GM19035 (cell line): ENCODE results near the gene ACSL3.

Experiments used
- ATAC-seq: cut with Tn5 transposase; IDR thresholded peaks from one replicate; pipeline ENCODE4 v1.9.1; 2021; ENCODE audit not compliant: unreplicated experiment

Gene ACSL3

GRCh38 chr2:222939208-222939856 is 78.5 kb downstream of the ACSL3 start:
- peak; percentile 73 for ATAC-seq

- no peak for ATAC-seq
Observed at GRCh38 chr2:222939979-222940378, 79.1 kb downstream of the ACSL3 start.

- no peak for ATAC-seq
Observed at GRCh38 chr2:222941510-222942032, 80.7 kb downstream of the ACSL3 start.

DNA sequence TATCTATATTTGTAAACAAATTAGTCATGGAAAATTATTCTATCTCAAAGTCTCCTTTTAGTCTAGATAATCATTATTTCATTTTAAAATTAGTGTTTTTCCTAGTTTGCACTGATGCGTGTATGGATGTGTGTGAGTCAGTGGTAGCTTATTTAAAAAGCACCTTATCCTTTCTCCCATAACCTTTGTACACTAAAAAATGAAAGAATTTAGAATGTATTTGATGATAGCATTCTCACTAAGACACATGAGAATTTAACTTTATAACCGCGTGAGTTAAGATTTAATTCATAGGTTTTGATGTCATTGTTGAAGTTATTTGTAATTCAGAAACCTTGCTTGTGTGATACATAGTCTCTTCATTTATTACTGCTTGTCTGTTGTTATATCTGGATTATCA is 81.7 kb downstream of the ACSL3 start:
- ATAC-seq = no peak

- ATAC-seq = no peak
Observed at GRCh38 chr2:222942977-222943376, 82.1 kb downstream of the ACSL3 start.

DNA sequence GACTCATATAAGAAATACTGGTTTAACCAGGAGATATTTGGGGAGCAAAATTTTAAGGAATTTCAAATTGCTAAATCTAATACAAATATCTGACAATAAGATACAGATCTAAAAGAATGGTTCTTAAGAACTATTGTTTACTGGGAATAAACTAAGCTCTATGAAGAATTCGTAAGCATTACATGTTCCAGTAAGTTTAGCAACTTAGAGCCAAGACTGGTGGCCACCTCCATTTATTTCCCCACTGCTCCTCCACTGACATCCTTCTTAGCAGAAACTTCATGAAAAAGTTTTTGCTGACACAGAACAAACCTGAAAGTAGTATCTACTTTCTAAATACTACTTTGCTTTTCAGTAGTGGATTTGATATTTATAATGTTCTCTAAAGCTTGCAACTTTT is 83.0 kb downstream of the ACSL3 start:
- ATAC-seq = peak; percentile 76

- ATAC-seq = no peak
Observed at GRCh38 chr2:222944552-222944951, 83.7 kb downstream of the ACSL3 start.

DNA sequence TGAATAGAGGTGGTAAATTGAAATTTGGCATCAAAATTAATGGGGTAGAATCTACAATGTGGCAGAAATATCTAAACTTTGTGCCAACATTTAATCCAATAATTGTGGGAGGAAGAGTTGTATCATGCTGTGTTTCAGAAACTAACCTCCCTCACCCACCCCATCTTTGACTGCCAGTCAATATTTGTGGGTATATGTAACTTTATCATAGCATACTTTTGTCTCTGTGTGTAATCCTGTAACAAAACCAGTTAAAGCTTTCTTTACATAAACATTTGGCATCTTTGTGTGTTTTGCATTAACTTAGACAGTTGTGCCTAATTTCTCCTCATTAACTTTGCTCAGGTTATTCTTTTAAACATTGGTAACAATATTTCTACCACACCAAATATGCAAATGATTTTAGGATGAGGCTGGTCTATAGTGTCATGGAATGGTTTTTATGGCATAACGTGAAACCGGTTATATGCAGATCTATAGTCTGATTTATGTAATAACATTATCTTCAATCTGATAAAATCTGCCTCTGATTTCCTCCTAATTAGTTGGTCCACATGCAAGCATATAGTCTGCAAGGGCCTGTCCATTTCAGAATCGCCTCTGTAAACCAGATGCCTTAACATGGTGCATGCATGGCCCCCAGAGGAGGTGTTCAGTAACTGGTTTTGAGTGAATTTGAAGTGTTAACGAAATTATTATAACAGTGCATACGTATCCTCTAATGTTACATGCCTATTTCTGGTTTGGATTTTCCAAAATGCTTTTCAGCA is 84.3 kb downstream of the ACSL3 start:
- ATAC-seq = no peak

- no peak for ATAC-seq
Observed at GRCh38 chr2:222945887-222946286, 85.1 kb downstream of the ACSL3 start.

DNA sequence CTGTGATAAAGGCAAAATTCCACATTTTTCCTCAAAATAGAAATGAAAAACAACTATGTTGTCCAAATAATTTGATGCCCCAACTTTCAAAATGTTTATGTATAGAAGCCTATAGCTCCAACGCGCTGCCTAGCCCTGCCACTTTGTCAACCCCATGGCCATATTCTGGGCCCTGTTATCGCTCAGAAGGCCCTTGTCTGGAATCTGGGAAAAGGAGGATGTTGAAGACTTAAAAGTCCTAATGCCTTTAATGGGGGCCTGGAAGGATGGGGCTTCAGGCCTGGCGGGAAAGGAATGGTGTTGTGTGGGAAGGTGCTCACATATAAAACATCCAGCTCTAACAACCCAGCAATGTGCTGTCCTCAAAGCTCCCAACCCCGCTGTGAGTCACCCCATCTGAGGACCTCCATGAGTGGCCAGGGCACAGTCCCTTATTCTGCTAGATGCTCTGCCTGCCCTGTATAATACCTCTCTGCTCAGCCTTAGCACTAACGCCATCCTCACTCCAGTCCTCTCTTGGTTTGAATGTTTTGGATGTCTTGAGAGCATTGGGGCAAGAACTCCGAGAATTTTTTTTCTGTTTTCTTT is 86.0 kb downstream of the ACSL3 start:
- ATAC-seq = no peak

DNA sequence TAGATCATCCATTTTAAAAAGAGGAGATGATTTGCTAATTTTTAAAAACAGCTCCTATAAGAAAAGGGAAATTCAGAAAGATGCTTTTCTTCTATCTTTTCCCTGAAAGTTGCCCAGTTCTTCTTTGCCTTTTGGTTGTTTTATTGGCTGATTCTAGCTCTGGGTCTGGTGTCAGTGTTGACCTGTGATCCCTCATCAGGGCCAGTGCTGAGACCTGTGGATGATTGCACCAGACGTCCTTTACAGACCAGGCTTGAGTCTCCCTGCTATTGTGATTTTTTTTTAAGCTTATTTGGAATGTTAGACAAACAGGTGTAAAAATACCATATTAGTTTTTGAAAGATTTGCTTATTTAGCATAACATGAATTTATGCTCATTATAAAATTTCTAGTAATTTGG is 88.2 kb downstream of the ACSL3 start:
- ATAC-seq = no peak

GRCh38 chr2:222949690-222950323 is 89.0 kb downstream of the ACSL3 start:
- ATAC-seq = no peak

DNA sequence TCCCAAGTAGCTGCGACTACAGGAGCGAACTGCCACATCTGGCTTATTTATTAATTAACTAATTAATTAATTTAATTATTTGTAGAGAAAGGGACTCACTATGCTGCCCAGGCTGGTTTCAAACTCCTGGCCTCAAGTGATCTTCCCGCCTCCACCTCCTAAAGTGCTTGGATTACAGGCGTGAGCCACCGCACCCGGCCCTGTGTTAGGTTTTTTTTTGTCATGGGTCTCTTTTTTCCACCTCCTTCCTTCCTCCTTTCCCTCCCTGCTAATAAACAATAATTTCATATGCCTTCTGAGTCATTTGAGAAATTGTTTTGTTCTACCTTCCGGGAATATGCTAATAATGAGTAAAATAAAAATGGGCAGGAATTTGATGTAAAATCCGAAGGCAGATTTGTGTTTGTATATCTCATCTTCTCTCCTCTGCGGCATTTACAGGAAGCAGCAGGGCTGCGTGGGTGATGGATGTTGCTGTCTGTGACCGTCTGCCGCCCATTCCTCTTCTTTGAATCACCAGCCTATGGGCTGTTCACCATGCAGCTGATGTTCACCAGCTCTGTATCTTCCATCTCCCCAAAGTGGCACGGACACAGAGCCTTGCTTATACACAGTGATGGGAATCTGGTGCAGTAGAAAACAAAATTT is 89.9 kb downstream of the ACSL3 start:
- ATAC-seq = no peak

DNA sequence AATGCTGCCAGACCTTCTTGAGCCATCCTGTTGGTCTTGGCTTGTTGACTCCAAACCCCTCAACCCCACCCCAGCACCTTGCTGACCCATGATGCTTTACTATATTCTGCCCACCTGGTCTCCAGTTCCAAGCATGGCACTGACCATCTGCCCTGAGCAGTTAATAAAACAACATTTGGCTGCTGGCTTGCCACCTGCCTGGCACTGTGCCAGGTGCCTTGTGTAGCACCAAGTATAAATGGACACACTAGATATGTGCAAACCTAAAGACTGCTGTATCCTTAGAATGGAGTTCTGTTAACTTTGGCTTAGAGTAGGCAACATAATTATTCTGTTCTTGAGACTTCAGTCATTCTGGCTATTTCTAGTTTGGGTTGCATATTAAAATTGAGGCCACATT is 91.4 kb downstream of the ACSL3 start:
- no peak for ATAC-seq

GRCh38 chr2:222955008-222955407 is 94.2 kb downstream of the ACSL3 start:
- no peak for ATAC-seq

DNA sequence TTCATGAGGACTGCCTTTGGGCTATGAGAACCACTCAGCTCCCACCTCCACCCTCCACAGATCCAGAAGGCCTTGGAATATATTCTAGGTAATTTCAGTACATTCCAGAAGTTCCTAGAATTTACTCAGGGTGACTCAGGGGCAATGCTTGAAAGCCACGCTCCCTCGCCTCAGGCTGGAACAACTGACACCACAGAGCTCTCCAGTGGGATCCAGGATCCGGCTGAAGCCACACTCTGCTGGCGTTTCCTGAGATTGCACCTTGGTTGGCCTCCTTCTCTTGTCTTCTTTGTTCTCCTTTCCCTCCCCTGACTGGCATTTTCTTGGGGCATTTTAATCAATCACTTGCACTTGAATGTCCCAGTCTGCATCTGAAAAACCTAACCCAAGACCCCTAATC is 98.5 kb downstream of the ACSL3 start:
- no peak for ATAC-seq

DNA sequence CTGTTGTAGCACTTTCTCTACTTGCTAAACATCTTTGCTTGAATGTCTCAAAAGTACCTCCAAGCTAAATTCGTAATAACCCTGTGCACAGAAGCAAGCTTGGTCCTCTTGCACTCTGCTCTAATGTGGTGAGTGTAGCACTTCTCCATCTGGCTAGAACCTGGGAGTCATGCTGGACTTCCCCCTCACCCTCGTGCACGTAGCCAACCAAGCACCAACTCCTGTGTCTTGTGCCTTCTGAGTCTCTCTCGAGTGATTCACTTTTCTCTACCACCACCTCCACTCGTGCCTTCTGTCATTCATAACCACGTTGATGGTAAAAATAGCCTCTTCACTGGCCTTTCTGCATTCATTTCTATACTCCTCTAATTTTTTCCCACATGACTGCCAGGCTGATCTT is 99.3 kb downstream of the ACSL3 start:
- ATAC-seq = peak; percentile 56

GRCh38 chr2:222963641-222964040 is 102.8 kb downstream of the ACSL3 start:
- ATAC-seq = no peak

- no peak for ATAC-seq
Observed at GRCh38 chr2:222964376-222965031, 103.7 kb downstream of the ACSL3 start.

DNA sequence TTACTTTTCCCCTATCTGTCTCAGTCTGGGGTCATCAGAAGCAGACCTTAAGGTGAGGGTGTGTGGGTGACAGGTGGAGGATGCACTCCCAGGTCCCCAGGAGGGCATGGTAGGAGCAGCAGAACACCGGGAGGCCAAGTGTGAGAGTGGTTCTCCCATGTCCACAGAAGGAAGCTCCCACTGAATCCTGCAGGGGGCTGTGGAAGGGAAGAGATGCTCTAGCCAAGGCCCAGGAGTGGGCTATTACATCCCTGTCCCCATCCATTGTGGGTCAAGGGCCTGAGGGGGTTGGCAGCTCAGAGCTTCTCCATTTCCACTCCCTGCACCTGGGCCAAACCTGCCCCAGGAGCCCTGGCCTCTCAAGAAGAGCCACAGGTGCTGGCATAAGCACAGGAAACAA is 104.7 kb downstream of the ACSL3 start:
- no peak for ATAC-seq
